NCI-H526 (cell line): ENCODE results near the gene PROSER2.
"Not testable (repeated sequence)": the region's sequence is repeated elsewhere in the genome, so short reads cannot be mapped to it uniquely, and the experiment has no call there.

ENCODE experiments used
- DNase-seq, 2 experiments: peaks; one replicate each; lab custom pipeline; 2025; lab: John Stamatoyannopoulos, UW

PROSER2 gene

DNA sequence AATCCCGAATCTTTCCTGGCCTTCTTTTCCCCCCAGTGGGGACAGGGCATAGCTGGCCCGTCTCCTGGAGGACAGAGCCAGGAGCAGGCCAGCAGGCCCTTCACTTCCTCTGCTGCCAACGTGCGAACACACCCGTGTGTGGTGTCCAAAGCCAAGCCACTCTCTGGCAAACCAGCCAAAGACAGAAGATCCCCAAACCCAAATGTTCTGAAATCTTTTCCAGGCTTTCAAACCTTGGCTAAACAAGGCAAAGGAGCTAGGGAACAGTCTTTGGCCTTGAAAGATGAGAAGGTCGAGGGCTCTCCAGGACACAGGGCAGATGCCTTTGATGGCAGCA is 63.0 kb downstream of the PROSER2 start:
- DNase-seq = no peak

DNA sequence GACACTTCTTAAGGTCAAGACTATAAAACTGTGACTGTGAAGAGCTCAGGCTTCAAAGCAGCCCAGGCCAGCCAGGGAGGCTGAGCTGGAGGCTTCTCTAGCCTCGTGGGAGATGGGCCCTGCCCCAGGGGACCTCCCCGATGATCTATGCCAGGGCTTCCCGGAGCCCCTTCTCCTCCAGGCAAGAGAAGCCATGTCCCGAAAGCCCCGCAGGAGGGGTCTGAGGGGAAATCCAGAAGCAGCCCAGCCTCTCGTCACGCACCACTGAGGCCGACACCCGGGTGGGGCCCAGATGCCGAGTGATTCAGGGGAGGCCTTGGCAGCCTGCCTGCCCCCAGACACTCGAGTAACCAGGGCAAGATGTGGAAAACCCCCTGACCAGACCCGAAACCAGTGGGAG is 63.7 kb downstream of the PROSER2 start:
- no peak for DNase-seq

DNA sequence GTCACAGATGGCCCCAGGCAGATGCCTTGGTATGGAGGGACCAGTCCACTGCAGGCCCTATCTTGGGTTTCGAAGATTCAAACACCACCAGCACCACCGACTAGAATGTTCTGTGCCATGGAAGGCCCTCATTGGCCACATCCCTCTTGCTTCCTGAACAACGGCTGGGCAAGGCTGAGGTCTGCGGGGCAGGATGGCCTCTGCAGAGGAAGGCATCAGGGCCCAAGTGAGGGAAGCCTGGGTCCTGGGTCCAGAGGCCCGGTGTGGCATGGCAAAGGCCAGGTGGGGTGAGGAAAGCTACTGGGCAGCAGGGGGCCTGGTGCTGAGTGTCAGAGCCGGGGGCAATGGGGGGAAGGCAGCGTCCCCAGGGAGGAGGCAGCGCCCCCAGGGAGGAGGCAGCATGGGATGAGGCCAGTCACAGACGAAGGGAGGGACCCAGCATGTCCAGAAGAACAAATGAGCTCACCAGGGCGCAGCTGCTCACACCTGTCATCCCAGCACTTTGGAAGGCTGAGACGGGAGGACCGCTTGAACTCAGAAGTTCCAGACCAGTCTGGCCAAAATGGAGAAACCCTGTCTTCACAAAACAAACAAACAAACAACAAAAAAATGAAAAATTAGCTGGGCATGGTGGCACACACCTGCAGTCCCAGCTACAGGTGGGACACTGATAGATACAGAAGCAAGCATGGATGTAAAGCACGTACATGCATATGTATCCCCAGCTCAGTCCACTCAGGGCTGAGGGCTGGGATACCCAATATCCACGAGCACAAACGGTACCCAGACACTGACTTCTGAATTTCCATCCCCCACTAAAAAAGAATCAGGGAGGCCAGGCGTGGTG is 64.4 kb downstream of the PROSER2 start:
- no peak for DNase-seq

DNA sequence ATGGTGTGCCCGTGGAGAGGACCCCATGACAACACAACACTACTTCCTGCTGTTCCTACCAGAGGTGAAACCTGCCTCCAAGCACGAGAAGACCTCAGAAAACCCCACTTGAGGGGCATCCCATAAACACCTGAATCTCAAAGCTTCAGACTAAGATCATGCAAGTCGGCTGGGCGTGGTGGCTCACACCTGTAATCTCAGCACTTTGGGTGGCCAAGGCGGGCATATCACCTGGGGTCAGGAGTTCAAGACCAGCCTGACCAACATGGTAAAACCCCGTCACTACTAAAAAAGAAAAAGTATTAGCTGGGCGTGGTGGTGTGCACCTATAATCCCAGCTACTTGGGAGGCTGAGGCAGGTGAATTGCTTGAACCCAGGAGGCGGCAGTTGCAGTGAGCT is 66.1 kb downstream of the PROSER2 start:
- not testable (repeated sequence) for DNase-seq

DNA sequence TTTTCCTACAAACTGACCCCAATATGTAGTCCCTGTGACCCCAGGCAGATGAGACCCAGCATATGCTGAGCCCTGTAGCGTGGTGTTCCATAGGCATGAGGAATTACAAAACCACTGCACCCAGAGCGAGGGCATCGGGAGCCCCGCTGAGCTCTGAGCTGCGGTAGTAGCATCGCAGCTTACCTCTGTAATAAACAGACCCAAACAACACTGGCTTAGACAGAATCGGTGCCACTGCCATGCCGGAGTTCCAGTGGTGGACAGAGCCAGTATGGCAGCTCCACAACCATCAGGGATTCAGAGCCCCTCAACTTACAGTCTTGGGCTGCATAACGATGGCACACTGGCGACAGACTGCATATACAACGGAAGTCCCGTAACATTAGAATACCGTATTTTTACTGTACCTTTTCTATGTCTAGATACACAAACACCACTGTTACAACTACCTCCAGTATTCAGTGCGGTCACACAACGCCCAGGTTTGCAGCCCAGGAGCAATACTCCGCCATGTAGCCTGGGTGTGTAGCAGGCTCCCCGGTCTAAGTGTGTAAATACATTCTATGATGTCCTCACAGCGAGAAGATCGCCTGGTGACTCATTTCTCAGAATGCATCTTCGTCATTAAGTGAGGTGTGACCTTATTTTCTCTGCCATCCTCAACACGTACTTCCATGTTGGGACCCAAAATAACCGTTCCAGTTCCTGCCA is 68.8 kb downstream of the PROSER2 start:
- DNase-seq = no peak

DNA sequence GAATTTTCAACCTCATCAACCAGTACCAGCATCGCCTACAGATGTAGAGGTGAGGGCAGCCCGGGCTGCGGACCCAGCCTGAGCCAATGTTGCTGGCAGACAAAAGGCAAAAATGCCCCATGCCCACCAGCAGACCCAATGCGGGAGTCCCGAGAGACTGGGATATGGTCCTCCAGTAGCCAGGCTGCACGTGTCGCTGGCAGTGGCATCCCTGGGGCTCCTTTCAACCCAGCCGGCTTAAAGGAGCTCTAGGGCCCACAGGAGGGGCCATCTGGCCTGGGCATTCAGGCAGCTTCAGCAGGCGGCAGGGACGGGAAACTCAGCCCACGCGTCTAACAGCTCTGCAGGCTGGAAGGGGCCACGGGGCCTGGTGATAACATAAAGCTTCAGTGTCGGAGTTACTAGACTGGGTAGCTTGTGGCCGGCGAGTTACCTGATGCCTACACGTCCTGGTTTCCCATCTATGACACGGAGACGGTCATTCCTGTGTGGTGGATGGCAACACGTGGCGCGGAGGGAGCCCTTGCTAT is 70.7 kb downstream of the PROSER2 start:
- DNase-seq = no peak

DNA sequence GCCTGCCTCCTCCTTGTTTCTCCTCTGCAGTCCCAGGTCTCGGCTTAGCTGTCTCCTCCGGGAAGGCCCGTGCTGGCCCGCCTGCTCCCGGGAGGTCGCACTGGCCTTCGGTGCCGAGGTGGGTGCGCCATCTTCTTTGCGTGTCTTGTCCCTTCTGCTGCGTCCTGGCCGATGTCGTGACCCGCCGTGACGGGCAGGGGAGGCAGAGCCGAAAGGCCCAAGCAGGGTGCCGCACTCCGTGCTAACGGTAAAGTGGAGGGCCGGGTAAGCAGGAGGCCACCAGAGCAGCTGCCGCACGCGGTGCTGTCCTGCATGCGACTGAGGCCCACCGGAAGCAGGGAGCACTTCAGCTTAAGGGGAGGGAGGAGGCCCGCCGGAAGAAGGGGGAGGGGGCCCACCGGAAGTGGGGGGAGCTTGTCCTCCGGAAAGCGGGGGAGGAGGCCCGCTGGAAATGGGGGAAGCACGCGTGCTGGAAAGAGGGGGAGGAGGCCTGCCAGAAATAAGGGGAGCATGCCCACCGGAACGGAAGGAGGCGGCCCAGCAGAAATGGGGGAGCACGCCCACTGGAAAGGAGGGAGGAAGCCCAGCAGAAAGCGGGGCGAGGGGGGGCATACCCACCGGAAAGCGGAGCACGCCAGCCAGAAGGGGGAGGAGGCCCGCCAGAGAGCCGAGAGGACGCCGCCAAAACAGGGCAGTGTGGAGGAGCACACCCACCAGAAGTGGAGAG is 71.4 kb downstream of the PROSER2 start:
- DNase-seq = no peak

DNA sequence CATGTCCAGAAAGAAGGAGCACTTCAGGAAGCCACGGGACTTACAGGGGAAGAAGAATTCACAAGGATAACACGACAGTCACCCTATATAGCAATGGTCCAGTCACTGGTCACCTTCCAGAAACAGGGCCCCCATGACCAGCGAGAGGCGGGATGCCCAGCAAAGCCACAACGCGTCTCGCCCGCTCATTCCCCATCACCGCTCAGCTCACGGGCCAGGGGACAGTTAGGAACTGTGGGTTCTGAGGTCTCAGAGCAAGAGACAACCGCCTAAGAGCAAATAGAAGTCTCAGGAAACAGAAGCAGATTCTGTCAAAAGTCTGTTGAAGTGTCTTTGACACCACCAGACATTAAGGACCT is 71.9 kb downstream of the PROSER2 start:
- no peak for DNase-seq

DNA sequence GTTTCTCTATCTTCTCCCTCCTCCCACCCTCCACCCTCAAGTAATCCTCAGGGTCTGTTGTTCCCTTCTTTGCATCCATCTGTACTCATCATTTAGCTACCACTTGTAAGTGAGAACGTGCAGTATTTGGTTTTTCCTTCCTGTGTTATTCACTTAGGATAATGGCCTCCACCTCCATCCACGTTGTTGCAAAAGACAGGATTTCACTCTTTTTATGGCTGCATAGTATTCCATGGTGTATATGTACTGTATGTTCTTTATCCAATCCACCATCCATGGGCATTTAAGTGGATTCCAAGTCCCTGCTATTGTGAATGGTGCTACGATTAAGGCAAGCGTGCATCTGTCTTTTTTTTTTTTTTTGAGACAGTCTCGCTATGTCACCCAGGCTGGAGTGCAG is 72.4 kb downstream of the PROSER2 start:
- DNase-seq = no peak

DNA sequence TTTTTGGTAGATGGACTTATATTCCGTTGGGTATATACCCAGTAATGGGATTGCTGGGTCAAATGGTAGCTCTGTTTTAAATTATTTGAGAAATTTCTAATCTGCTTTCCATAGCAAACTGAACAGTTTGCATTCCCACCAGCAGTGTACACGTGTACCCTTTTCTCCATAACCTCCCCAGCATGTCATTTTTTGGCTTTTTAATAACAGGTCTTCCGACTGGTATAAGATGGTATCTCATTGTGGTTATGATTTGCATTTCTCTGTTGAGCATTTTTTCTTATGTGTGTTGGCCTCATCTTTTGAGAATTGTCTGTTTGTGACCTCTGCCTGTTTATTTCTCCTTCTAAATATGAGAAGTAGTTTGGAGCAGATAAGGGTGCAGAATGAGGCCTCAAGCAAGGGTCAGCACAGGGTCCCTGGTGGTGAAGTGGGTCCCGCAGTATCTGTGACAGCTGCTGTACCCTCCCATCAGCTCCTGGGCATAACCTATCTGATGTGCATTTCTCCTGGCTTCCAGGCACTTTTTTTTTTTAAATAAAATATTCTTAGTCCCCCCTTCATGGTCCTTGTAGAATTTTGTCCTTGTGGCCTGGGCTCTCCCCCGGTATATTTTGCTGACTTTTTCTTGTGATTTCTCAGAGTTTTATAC is 73.5 kb downstream of the PROSER2 start:
- DNase-seq = peak; percentile 13 to 16

DNA sequence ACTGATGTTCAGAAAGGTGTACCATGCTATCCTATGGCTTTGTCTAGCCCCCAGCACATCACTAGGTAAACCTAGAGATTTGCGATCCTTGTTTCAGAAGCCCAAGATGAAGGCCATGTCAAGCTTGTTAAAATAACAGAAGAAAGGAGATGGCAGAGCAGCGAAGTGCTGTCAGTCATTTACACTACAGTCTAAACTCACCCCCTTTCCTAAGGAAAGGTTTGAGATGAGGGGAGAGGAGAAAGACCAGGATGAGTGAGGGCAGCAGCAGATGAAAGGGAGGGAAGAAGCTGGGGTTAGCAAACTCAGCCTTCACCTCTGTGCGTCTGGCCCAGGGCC is 74.8 kb downstream of the PROSER2 start:
- no peak for DNase-seq

DNA sequence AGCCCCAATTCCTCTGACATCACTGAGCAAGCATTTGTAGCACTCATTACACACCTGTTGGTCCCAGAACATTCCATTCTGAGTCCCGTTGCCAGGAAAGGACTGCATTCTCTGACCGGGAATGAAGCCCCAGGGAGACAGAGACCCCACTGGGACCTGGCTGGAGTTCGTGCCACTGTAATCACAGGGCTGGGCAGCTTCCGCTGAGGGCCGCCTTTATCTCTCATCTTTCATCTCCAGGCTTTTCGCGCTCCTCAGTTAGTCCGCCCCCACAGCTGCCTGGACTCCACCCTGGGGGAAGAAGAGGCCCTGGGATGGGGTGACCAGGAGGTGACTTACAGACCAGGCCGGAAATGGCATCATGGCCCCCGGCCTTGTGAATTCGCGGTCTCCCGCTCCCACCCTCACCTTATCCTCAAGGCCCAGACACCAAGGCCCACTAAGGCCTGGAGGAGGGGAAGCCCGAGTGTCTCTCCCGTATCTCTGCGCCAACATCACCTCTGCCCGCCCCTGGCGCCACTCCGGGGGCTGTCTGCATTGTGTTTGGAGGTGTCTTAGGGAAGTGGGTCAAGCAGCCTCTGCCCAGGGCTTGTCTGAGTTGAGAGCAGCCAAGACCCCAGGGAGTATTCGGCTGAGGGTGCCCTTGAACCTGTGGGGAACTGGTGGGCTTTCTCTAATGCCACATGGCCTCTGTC is 75.4 kb downstream of the PROSER2 start:
- DNase-seq = no peak

DNA sequence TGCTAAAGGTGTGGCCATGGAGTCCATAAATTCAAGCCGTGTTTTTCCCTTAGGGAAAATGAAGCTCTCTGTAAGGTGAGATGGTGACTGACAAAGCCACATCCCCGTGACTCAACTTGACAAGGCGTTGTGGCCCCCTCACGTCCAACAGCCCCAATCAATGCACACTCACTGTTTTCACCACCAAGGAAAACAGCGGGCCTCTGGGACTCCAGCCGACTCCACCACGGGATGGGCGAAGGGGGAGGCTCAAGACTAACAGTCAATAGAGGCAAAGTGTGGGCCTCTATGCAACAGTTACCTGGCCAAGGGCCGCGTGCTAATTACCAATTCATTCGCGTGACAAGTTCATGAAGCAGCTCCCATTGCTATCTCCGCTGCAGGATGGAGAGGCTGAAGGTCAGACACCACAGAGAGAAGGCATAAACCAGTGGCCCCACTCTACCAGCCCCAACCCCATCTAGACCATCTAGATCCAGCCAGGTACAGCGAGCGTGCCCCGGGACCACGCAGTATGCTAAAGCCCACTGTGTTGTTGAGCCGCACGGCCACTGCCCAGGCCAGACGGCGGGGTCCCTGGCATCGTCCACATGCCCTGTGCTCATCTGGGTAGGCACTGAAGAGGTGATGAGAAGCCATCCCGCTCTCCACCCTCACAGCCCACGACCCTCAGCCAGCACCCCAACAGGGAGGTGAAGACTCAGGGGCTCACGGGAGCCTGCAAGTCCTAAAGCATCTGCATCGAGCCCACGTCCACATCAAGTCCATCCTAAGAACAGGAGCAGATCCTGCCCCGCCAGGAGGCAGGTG is 76.1 kb downstream of the PROSER2 start:
- no peak for DNase-seq

DNA sequence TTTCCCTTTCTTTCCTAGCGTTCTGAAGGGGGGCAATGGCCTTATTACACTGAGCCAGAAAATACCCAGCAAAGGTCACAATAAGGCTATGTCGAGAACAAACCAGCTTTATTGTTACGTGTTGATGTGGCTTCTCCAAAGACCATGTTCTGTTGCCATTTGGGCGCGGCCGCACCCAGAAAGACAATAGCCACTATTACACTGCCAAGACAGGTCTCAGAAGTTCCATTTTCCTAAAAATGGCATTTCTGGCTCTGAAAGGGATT is 77.8 kb downstream of the PROSER2 start:
- no peak for DNase-seq

DNA sequence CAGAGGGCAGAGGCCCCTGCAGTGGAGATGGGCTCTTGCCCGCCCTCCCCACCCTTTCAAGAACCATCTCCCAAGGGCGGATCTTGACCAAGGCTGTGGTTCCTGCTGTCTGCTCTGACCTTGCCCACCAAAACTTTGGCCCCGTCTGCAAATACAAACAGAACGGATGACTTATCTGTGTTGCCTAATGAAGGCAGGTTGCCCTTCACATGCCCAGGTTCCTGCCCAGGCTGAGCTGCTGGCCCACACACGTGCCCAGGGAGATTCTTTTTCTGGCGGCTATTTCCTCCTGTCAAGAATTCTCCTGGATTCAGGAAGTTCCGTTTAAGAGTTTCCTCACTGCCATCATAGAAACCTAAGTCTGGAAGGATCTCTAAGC is 78.3 kb downstream of the PROSER2 start:
- no peak for DNase-seq

DNA sequence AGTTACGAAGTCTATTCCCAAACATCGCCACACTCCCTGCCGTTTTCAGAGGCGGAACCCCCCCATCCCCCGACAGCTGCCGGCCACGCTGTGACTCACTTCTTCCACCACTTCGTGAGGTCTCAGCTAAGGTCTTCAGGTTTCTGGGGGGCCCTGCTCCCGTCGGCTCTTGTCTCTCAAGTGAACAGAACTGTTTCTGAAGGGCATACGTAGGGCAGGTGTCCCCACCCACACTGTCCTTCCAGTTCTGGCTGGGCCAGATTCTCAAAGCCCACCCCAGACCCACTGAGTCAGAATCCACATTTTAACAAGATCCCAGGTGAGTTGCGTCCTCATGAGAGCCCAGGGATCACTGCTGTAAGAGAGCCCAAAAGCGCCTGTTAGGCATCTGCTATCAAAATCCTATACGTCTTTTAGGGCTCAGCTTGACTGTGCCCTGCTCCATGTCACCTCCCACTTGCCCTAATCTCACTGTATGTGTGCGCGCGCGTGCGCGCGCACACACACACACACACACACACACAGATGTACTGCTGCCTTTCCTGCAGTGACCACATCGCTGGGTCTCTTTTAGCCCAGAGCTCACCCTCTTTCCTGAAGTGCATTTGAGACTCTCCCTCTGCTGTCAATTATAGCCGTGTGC is 78.8 kb downstream of the PROSER2 start:
- no peak for DNase-seq

DNA sequence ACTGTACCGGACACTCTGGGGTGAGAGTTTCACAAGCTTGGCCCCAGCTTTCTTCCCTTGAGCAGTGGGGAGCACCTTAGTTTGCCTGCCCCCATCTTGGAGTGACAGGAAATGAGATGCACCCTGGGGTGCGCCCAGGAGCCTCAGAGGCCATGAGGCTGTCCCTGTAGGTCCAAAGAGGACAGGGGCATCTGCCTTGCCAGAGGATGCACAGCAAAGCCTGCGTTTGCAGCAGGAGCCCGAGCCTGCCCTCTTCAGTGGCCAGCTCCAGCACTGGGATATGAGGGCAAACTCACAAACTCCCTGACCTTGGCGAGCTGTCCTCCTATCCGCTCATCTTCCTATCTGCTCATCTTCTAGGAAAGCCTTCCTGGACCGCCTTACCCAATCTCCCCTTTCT is 79.5 kb downstream of the PROSER2 start:
- no peak for DNase-seq

DNA sequence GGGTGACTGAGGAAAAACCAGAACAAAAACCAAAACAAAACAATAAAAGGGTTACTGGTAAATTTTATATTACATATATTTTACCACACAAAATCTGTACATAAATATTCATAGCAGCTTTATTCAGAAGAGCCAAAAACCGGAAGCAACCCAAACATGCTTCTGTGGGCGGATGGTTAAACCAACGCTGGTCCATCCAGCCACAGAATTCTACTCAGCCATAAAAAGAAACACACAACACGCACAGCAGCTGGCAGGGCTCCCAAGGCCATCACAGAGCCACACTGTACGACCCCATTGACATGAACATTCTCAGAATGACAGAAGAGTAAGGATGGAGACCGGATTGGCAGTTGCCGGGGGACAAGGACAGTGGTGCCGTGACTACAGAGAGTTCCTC is 83.6 kb downstream of the PROSER2 start:
- no peak for DNase-seq

DNA sequence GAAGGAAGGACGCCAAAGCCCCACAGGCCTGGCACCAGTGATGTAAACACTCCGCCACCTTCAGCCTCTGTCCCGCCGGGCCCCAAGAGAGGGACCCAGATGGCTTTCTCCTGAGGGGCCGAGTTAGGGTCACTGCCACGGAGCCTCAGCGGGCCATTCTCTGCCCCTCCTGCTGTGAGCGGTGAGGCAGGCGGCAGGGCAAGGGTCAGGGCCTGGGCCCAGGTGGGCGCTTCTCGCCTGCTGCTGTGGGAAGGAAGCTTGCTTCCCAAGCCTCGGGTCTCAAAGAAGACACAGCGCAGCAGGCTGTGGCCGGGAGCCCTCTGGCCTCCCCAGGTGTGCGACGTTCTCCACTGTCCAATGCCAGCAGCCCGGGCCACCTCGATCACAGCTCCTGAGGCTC is 84.8 kb downstream of the PROSER2 start:
- DNase-seq = no peak

DNA sequence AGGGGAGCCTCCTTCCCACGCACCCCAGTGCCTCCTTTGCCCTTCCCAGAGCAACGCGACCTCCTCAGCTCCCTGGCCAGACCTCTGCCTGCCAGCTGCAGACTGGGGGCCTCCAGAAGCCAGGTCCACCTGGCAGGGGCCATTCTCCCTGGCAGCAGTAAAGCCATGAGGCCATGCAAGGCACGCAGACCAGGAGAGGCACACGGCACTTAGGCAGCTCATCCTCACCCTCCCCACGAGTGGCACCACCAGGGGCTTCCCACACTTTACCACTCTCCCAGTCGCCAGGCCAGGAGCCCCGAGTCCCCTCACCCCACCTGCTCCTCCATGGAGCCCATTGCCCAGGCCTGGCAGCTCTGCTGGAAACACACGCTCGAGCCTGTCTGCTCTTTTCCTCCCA is 85.4 kb downstream of the PROSER2 start:
- DNase-seq = no peak

DNA sequence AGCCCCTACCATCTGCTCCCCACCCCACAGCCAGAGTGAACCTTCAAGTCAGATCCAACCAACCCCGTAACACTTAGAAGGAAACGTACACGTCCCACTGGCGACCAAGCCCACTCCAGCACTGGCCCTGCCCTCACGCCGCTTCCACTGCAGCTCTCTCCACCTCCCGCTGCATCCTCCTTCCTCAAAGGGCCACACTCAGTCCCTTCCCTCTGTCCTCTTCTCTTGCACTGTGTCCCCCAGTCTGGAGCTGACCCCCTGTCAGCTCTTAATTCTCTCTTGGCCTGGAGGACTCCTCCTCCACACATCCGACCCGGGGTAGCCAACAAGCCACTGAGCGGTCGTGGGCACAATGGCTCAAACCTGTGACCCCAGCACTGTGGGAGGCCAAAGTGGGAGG is 85.8 kb downstream of the PROSER2 start:
- no peak for DNase-seq
